PC-9 (cell line): ENCODE results near the gene TELO2. TPM values are rescaled to one million over a fixed set of nuclear protein-coding genes. Genes with fewer than 3 reads are reported as not detected.

Experiments
- BruUV-seq: library from RNA; stranded (reverse); fragments of 400-500 nt; replicated peaks from 2 replicates; lab custom pipeline; 2021; lab: Mats Ljungman, UMichigan
- CTCF ChIA-PET: fragments of 300-600 bp; sonication (Branson Sonifier 250); formaldehyde crosslinking; loops from one replicate; lab custom pipeline; 2022; ENCODE audit warnings: antibody characterized with exemption; lab: Charles Lee
- POLR2A ChIA-PET: fragments of 300-600 bp; sonication (Branson Sonifier 250); formaldehyde crosslinking; loops from one replicate; lab custom pipeline; 2022; ENCODE audit warnings: antibody characterized with exemption; ENCODE audit not compliant: unreplicated experiment; lab: Charles Lee
- DNase-seq, 2 experiments: peaks; one replicate each; pipeline versions ENCODE4 v3.0.0 to v3.0.0-alpha.2; 2015 to 2022; ENCODE audit warnings: mixed read lengths in 1 of 2
- H2AFZ ChIP-seq: fragments of 200-600 bp; sonication (generic); 2 replicates; pipeline ENCODE4 v1.8.1; 2017; ENCODE audit warnings: antibody characterized with exemption
- H3F3A ChIP-seq: fragments of 200-600 bp; sonication (generic); 2 replicates; pipeline ENCODE4 v1.8.1; 2017; ENCODE audit warnings: antibody characterized with exemption, mild to moderate bottlenecking, low read depth; ENCODE audit not compliant: insufficient read depth
- H3K27ac ChIP-seq: fragments of 200-600 bp; sonication (generic); 2 replicates; pipeline ENCODE4 v1.6.1; 2016; ENCODE audit warnings: mixed run types
- H3K27me3 ChIP-seq: fragments of 200-600 bp; sonication (generic); 2 replicates; pipeline ENCODE4 v1.6.1; 2016; ENCODE audit warnings: low read depth, mixed run types; ENCODE audit not compliant: insufficient read depth
- H3K36me3 ChIP-seq: fragments of 200-600 bp; sonication (generic); 2 replicates; pipeline ENCODE4 v1.6.1; 2016; ENCODE audit warnings: low read depth, mixed run types
- H3K4me1 ChIP-seq: fragments of 200-600 bp; sonication (generic); replicated peaks from 2 replicates; pipeline ENCODE4 v1.6.1; 2016; ENCODE audit warnings: mixed run types; ENCODE audit not compliant: insufficient read depth
- H3K4me2 ChIP-seq: fragments of 200-600 bp; sonication (generic); 2 replicates; pipeline ENCODE4 v1.6.1; 2017; ENCODE audit warnings: mixed run types
- H3K4me3 ChIP-seq: fragments of 200-600 bp; sonication (generic); 2 replicates; pipeline ENCODE4 v1.6.1; 2016; ENCODE audit warnings: mixed run types
- H3K79me2 ChIP-seq: fragments of 200-600 bp; sonication (generic); 2 replicates; pipeline ENCODE4 v1.6.1; 2017; ENCODE audit warnings: low read depth, mixed run types
- H3K9me2 ChIP-seq: fragments of 200-600 bp; sonication (generic); 2 replicates; pipeline ENCODE4 v1.8.1; 2017; ENCODE audit warnings: mild to moderate bottlenecking; ENCODE audit not compliant: insufficient read depth
- H3K9me3 ChIP-seq: fragments of 200-600 bp; sonication (generic); 2 replicates; pipeline ENCODE4 v1.8.1; 2016; ENCODE audit warnings: low read depth; ENCODE audit not compliant: insufficient read depth
- H4K20me1 ChIP-seq: fragments of 200-600 bp; sonication (generic); 2 replicates; pipeline ENCODE4 v1.8.1; 2017; ENCODE audit not compliant: insufficient read depth
- CTCF ChIP-seq: fragments of 200-600 bp; sonication (generic); conservative IDR thresholded peaks from 2 replicates; pipeline ENCODE4 v1.6.1; 2017; ENCODE audit warnings: mixed run types, antibody characterized with exemption, mild to moderate bottlenecking, moderate library complexity
- EZH2 ChIP-seq: fragments of 200-600 bp; sonication (generic); IDR thresholded peaks from 2 replicates; pipeline ENCODE4 v1.8.0; 2017; ENCODE audit warnings: antibody characterized with exemption, low read depth
- intact Hi-C: fragments of 100-400 bp; cut with micrococcal nuclease; formaldehyde crosslinking; loops from one replicate; pipeline ENCODE4 v1.10.0; 2022; ENCODE audit not compliant: unreplicated experiment
- total RNA-seq: library from RNA; stranded (reverse); gene quantifications from 2 replicates; pipeline ENCODE4 v1.2.3, GENCODE V29; 2021

TELO2 gene
- total RNA-seq, 1 experiment from 2014 or later: 56.0 TPM

- no peaks in the 10 kb centered on the region for H3K9me3 ChIP-seq
- H3K4me3 ChIP-seq: no peak overlapping the region
- H3K4me1 ChIP-seq: peaks cover 5% of the 10 kb centered on the region; the same call in 1 of the 2 replicates
- H4K20me1 ChIP-seq: no peaks in the 10 kb centered on the region
- no peak overlapping the region for H3K4me2 ChIP-seq
- H3K9me2 ChIP-seq: no peaks in the 10 kb centered on the region
- no peaks in the 10 kb centered on the region for H3K27me3 ChIP-seq
- BruUV-seq: no TSS peak
- no peak overlapping the region for H2AFZ ChIP-seq
- intact Hi-C loops: no loop called here
- CTCF ChIA-PET: no interaction called here
- POLR2A ChIA-PET: no interaction called here
- no peak for DNase-seq
- no peak overlapping the region for H3K27ac ChIP-seq
- TF ChIP-seq EZH2 (no peak), CTCF (no peak)
- no peaks in the 10 kb centered on the region for H3K36me3 ChIP-seq
- H3F3A ChIP-seq: peaks cover 4% of the 10 kb centered on the region; the same call in 1 of the 2 replicates
- no peaks in the 10 kb centered on the region for H3K79me2 ChIP-seq
Observed at GRCh38 chr16:1487395-1488053, 5.6 kb upstream of the TELO2 start.

- Histone ChIP-seq H3K4me1 (peaks cover 9% of the 10 kb centered on the region; the same call in 1 of the 2 replicates), H2AFZ (no peak overlapping the region), H3K4me3 (no peak overlapping the region), H3F3A (peaks cover 8% of the 10 kb centered on the region; the same call in 1 of the 2 replicates), H3K9me3 (no peaks in the 10 kb centered on the region), H3K27me3 (no peaks in the 10 kb centered on the region), H3K4me2 (no peak overlapping the region), H3K36me3 (no peaks in the 10 kb centered on the region), H3K27ac (no peak overlapping the region), H3K79me2 (no peaks in the 10 kb centered on the region), H4K20me1 (no peaks in the 10 kb centered on the region), H3K9me2 (no peaks in the 10 kb centered on the region)
- ChIA-PET POLR2A (no interaction called here), CTCF (no interaction called here)
- TF ChIP-seq CTCF: no peak
- no peak for TF ChIP-seq EZH2
- intact Hi-C loops: no loop called here
- no TSS peak for BruUV-seq
- DNase-seq: no peak
Observed at GRCh38 chr16:1488054-1488601, 5.0 kb upstream of the TELO2 start.

GRCh38 chr16:1488619-1489018 lies 4.5 kb upstream of the TELO2 start, which contains the start of gene PTX4:
TSS of gene PTX4 (minus strand) at chr16:1488944. CDS start at chr16:1488909, 35 bp downstream.
- Histone ChIP-seq H3K4me1 (peaks cover 9% of the 10 kb centered on the region; the same call in 1 of the 2 replicates), H3K27ac (no peak within 1 kb of the TSS), H3K36me3 (no peaks in the 10 kb centered on the region), H3F3A (peaks cover 8% of the 10 kb centered on the region; the same call in 1 of the 2 replicates), H3K9me2 (no peaks in the 10 kb centered on the region), H2AFZ (no peak within 1 kb of the TSS), H4K20me1 (no peaks in the 10 kb centered on the region), H3K27me3 (no peaks in the 10 kb centered on the region), H3K4me3 (no peak within 1 kb of the TSS), H3K79me2 (0 out of 2 replicates have a peak, but pooled peaks cover under 1% of the 10 kb centered on the region), H3K9me3 (no peaks in the 10 kb centered on the region), H3K4me2 (no peak within 1 kb of the TSS)
- ChIA-PET CTCF (no interaction called here), POLR2A (no interaction called here)
- no peak for TF ChIP-seq EZH2
- TF ChIP-seq CTCF: no peak
- intact Hi-C loops: no loop called here
- no TSS peak for BruUV-seq
- DNase-seq: no peak
